GM19193 (cell line): ENCODE results near the gene DYNLT2B.
A peak's percentile ranks its signal among the peaks of the same experiment; 100 is the strongest.

Experiments used
- POLR2A ChIP-seq: IDR thresholded peaks from 4 replicates; pipeline ENCODE4 v1.6.1; 2011; ENCODE audit not compliant: insufficient read depth, insufficient read length; ENCODE audit errors: extremely low read depth

Gene DYNLT2B

DNA sequence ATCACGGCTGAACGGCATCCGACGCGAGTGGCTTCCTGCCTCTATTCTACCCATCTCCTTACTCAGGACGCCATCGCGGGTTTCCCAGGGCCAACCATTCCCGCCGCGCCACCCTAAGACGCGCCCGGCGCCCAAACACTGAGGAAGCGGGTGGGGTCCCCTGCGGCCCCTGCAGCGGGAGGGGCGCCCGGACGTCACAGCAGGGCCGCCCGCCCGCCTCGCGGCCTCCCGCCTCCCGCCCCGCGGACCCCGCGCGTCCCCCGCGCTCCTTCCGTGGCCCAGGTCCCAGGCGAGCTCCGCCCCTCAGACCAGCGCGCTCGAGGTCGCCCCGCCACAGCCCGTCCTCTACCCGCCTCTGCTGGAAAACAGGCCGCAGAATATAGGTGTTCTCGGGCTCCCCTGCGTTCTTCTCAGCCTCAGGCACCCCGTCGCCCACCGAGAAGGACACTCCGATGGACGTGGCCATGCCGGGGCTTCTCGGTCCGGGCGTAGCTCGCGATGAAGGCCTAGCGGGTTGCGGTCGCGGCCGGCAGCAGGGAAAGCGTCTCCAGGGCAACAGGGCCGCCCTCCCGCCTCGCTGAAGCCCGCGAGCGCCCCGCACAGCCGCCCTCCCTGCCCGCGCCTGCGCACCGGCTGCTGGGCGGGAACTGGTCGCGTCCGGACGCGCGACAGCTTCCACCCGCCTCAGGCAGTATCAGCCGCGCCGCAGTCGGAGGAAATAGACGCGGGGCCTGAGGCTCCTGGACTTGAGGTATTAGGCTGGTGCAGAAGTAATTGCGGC lies at the start of gene DYNLT2B:
DYNLT2B (minus strand) TSS at position 554 of the 781 bp plus-strand sequence; CDS start at position 466, 88 bp downstream.
- TF ChIP-seq POLR2A = peak; percentile 92

DNA sequence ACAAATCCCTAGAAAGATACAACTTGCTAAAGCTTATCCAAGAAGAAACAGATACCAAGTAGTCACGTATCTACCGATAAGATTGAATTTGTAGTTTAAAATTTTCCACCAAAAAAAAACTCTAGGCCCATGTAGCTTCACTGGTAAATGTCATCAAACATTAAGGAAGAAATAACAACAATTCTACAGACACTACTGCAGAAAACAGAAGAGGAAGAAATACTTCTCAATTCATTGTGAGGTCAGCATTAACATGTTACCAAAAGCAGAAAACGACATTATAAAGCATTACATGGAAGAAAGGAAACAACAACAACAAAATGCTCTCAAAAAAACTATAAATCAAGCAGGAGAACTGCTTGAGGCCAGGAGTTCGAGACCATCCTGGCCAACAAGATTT lies 47.7 kb upstream of the DYNLT2B start:
- TF ChIP-seq POLR2A = no peak

DNA sequence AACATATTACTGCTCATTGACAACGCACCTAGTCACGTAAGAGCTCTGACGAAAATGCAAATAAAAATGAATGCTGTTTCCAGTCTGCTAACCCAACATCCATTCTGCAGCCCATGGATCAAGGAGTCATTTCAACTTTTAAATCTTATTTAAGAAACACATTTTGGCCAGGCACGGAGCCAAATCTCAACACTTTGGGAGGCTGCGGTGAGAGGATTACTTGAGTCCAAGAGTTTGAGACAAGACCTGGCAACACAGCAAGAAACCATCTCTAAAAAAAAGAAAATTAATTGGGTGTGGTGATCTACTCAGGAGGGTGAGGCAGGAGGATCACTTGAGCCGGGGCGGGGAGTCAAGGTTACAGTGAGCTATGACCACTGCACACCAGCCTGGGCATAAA lies 42.5 kb upstream of the DYNLT2B start:
- no peak for TF ChIP-seq POLR2A

DNA sequence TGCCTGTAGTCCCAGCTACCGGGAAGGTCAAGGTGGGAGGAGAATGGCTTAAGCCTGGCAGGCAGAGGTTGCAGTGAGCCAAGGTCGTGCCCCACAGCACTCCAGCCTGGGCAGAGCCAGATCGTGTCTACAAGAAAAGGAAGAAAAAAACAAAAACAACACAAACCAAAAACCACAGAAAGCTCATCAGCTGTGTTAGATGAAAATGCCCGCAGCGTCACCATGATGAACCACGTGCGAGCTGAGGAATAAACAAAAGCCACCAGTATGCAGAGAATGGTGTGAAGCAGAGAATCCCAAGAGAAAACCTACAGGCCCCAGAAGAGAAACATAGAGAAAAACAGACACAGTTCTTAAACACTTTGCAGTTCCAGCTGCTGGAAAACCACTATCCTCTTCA lies 39.9 kb upstream of the DYNLT2B start:
- TF ChIP-seq POLR2A = no peak

DNA sequence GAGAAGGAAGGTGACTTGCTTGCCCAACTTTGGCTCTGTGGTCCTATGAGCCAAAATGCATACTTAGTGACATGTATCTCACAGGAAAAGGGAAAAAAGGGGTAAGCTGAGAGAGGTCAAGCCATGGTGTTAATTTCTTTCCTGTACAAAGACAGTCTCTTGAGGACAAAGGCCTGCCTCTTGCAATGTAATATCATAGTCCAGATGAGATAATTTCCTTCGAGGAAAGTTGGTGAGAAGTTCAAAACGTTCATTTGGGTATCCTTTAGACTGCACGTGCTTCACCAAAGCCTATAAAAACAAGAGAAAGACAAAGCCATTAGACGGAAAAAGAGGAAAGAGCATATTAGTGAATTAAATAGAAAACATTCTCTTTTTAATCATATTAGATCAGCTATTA lies 38.5 kb upstream of the DYNLT2B start:
- TF ChIP-seq POLR2A = no peak

DNA sequence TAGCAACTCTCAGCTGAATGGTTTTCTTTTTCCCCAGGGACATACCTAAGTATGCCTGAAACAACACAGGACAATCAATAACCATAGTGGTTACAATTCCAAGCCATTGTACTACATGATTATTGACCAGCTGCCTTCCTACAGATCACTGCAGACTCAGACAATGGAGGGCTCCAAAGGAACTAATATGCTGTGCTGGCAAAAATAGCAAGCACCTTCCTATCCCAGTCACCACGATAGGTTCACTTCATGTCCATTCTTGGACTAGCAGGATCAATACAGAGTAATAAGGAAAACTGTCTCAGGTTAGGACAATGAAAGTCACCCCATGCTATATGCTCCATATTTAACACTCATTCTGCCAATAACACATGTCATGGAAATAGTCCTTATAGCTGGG lies 37.6 kb upstream of the DYNLT2B start:
- TF ChIP-seq POLR2A = no peak

DNA sequence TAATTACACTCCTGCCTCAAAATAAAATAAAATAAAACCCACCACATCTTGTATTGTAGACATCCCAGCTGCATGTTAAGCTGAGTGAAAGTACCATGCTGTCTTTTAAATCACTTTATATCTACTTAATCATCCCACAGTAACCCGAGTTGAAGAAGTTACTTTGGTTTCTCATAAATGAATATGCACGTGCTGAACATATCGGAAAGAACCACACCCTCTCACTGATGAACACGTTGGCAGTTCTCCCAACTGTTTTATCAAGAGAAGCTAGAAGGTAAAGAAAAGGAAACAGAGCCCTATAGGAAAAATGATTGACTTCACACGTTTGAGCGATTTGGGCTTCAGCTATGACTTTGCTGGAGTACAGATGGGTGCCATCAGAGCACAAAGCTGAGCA lies 36.1 kb upstream of the DYNLT2B start:
- no peak for TF ChIP-seq POLR2A

DNA sequence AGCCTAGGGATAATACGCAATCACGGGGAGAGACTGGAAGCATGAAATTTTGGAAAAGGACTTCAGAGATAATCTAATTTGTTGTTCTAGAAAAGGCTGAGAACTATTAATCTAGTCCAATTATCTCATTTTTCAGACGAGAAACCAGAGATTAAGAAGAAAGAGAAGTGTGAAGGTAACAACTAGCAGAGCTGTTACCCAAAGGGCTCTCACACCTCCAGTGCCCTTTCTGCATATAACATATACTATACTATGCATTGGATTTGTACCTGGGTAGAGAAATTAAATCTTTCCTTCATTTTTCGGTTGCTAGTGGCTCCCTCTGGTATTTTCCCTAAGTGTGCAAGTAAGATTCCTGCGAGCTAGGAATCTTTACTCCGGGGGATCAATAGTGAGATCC lies 33.5 kb upstream of the DYNLT2B start:
- TF ChIP-seq POLR2A = no peak

DNA sequence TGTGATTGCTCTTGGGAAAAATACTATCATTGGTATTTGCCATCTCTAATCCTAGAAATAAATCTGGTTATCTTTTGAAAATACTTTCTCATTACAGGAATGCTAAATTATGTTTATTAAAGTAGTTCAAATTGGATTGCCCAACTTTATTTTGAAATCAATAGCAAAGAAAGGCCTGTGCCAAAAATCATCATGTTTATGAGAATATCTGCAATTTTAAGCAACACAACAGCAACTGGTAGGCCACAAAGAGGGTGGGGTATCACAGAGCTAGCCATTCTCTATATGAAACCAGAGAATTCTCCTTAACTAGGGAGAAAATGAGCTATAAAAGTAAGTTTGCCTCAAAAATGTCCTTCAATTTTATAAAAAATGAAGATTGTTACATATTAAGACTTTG lies 32.0 kb upstream of the DYNLT2B start:
- TF ChIP-seq POLR2A = no peak

DNA sequence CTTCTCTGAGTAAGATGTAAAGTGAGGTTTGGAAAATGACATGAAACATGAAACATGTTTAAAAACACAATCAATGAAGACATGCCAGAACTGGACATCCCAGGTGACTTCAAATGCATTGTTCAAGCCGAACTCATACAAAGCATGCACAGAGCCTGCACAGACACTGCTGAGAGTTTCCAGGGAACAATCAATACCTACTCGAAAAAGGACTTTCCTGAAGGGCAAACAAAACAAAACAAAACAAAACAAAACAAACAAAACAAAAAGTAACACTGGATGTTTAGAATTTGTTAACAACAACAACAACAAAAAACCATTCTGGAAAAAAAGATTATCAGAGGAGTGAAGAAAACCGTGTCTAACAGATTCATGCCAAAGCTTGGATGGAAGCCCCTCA lies 30.7 kb upstream of the DYNLT2B start:
- no peak for TF ChIP-seq POLR2A

DNA sequence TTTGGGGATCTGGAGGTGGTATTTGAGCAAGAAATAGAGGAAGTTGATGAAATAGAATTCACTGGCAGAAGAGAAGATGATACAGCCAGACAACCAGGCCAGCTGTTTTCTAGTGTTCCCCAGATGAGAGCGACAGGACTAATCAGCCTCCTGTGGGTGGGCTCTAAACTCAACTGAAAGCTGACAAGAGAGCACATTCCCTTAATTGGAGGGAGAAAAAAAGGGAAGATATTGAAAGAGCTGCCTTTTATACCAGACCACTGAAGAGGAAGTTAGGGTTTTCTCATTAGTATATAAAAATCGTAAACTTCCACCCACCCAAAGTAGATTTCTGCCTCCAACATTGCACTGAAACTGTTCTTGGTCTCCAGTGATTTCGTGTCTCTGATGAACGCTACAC lies 26.6 kb upstream of the DYNLT2B start:
- no peak for TF ChIP-seq POLR2A

DNA sequence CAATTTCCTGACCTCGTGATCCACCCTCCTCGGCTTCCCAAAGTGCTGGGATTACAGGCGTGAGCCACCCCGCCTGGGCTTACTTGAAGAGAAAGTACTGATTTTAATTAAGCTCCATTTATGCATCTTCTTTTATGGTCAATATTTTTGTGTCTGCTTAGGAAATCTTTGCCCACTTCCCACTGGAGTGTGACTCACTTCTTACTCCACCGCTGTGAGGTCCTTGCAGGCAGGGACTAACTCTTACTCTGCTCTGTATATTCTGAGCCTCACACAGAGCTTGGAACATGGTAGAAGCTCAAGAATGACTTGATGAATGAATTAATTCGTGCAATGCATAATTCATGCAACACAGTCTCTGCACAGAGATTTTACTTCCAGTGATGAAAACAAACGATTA lies 23.1 kb upstream of the DYNLT2B start:
- TF ChIP-seq POLR2A = no peak

DNA sequence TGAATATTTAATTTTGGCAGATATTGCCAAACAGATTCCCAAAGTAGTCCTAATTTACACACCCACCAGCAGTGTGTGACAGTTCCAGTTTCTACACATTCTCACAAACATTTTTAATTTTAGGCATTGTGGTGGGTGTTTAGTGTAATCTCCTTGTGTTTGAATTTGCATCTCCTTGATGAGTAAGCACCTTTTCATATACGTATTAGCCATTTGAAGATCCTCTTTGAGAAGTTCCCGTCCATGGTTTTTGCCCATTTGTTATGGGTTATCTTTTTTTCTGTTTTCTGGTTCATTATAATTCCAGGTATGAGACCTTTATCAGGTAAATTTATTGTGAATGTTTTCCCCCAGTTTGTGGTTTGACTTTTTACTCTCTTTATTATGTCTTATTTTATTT lies 22.4 kb upstream of the DYNLT2B start:
- TF ChIP-seq POLR2A = no peak

DNA sequence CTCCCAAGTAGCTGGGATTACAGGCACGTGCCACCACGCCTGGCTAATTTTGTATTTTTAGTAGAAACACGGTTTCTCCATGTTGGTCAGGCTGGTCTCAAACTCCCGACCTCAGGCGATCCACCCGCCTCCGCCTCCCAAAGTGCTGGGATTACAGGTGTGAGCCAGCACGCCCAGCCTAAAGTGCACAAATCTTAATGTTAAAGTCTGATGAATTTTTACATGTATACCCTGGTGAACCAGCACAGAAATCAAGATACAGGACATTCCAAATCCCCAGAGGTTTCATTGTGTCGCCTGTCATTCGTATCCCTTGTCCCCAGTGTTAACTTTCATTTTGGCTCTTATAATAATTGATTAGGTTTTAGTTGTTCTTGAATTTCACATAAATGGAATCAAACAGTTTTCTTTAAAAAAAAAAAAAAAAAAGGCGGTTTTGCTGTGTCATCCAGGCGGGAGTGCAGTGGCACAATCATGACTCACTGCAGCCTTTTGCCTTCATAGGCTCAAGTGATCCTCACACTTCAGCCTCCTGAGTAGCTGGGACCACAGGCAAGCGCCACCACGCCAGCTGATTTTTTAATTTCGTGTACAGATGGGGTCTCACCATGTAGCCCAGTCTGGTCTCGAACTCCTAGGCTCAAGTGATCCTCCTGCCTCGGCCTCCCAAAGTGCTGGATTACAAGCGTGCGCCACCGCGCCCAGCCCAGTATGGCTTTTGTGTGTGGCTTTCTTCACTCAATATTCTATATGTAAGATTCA lies 21.6 kb upstream of the DYNLT2B start:
- no peak for TF ChIP-seq POLR2A

DNA sequence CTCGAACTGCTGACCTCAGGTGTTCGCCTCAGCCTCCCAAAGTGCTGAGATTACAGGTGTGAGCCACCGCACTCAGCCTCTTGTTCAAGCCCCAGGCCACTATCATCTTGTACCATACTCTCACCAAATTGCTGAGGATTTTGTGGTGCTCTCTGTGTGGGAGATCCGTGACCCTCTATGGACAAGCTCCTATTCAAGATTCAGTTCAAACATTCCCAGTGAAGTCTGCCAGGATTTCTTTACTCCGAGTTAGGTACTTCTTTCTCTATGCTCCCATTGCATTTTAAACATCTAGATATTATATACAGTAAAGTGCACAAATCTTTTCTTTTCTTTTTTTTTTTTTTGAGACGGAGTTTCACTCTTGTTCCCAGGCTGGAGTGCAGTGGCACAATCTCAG lies 21.0 kb upstream of the DYNLT2B start:
- no peak for TF ChIP-seq POLR2A

DNA sequence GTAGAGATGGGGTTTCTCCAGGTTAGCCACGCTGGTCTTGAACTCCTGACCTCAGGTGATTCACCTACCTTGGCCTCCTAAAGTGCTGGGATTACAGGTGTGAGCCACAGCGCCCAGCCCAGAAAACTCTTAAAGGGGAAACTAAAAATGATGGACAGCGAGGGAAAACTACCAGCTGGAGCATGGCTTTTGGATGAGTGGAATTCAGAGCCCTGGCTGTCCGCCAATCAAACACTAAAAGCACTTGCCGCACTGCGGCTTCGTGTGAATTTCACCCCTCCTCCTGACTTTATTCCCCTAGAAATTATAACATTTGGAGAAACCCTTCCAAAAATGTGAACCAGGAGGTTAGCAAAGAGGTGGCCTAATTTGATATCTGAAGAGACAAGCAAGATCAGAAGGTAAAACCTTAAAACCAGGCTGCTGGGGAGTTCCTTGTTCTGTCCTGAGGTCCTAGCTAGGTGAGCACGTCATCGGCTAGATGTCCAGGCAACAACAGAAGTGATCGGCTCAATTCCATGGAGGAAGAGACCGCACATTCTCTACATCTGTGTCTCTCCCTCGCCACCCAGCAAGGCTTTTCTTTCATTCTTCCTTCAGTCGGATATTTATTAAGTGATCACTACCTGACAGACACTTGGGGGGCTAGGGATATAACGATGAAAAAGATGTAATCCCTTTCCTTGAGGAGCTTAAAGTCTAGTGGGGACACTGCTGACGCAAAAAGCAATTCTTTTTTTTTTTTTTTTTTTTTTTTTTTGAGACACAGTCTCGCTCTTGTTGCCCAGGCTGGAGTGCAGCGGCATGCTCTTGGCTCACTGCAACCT lies 18.5 kb upstream of the DYNLT2B start:
- TF ChIP-seq POLR2A = no peak

DNA sequence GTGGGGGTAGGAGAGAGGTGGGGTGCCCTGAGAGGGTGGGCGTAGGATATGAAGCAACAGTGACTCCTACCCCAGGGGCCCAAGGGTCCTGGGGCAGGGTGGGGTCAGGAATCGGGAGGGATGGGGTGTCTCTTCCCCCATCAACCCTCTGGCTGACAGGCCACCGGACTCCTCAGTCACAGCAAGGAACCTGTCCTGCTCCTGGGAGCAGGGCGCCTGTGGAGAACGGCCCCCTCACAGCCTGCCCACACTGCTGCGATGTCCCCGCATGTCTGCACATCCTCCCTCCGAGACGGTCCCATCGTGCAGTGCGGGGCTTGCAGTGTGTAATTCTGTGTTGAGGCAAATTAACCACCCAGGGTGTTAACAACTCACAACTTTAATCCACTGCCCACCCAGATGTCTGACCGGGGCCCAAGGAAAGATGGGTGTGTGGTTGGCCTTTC lies 17.5 kb upstream of the DYNLT2B start:
- TF ChIP-seq POLR2A = no peak
